ENCODE measurements around the gene PPFIBP2. TPM values are rescaled to one million over a fixed set of nuclear protein-coding genes. Genes with fewer than 3 reads are reported as not detected.

Gene PPFIBP2
- total and polyA plus RNA-seq, 2 of the 13 experiments (the other 11 are each of a cell fraction or from before 2014, with no cell fraction given) = 15.0 to 52.5 TPM

DNA sequence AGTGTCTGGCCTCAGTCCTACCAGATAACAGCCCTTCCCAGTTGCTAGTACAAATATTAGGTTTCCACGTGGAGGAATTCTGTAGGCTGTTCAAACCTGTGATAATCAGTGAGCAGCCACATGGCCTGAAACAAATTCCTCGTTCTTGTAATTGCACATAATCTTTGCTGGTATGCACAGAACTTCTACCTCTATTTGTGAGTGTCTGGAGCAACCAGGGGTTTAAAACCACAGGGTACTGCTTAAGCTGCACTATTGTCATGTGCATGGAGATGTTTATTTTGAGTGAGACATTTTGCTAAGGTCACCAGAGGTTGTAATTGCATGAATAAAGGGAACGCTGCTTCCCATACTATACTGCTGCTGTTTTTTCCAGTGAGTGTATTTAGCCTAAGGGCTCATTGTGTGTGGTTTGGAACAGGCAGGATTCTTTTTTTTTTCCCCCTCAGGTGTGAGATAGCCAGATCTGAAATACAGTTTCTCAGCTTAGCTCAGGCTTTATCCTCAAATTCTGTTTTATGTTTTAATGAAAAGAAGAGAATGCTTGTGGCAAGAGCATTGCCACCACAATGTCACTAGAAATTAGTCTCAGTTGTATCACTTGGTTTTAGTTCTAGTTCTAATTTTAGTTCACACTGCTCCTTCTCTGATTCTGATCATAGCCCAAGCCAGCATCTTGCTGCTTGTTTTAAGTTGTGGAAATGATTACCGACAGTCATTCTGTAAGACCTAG lies 99.0 kb downstream of the PPFIBP2 start (continued):
- TF ChIP-seq, protein P1, sequence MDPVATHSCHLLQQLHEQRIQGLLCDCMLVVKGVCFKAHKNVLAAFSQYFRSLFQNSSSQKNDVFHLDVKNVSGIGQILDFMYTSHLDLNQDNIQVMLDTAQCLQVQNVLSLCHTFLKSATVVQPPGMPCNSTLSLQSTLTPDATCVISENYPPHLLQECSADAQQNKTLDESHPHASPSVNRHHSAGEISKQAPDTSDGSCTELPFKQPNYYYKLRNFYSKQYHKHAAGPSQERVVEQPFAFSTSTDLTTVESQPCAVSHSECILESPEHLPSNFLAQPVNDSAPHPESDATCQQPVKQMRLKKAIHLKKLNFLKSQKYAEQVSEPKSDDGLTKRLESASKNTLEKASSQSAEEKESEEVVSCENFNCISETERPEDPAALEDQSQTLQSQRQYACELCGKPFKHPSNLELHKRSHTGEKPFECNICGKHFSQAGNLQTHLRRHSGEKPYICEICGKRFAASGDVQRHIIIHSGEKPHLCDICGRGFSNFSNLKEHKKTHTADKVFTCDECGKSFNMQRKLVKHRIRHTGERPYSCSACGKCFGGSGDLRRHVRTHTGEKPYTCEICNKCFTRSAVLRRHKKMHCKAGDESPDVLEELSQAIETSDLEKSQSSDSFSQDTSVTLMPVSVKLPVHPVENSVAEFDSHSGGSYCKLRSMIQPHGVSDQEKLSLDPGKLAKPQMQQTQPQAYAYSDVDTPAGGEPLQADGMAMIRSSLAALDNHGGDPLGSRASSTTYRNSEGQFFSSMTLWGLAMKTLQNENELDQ (CRISPR knock-in tag; IDR thresholded peaks at IDR 0.05; ENCODE audit: borderline replicate concordance) = no peak
- TF ChIP-seq NFATC3 (CRISPR knock-in tag; IDR thresholded peaks at IDR 0.05) (no peak), ZNF569 (CRISPR knock-in tag; IDR thresholded peaks at IDR 0.05; ENCODE audit: borderline replicate concordance) (no peak), ATF7-NPFF (CRISPR knock-in tag; IDR thresholded peaks at IDR 0.05; ENCODE audit: low read depth) (no peak), HMG20B (CRISPR knock-in tag; conservative IDR thresholded peaks at IDR 0.05) (no peak), SOX13 (IDR thresholded peaks at IDR 0.05) (no peak), SOX13 (CRISPR knock-in tag; conservative IDR thresholded peaks at IDR 0.05 in 1 of 2, IDR thresholded peaks at IDR 0.05 in 1 of 2) (peak in 1 of 2 experiments; percentile 78; a peak in 2 of 4 replicates), RAD51 (IDR thresholded peaks at IDR 0.05; ENCODE audit: borderline replicate concordance) (no peak), RARG (CRISPR knock-in tag; IDR thresholded peaks at IDR 0.05; ENCODE audit: low read depth) (no peak), YEATS2 (CRISPR knock-in tag; IDR thresholded peaks at IDR 0.05; ENCODE audit: borderline replicate concordance) (no peak), ZNF367 (CRISPR knock-in tag; IDR thresholded peaks at IDR 0.05; ENCODE audit: borderline replicate concordance) (no peak), FIP1L1 (IDR thresholded peaks at IDR 0.05; ENCODE audit: borderline replicate concordance, insufficient read depth, low read depth, low read length) (no peak), ONECUT2 (CRISPR knock-in tag; IDR thresholded peaks at IDR 0.05) (no peak), CHCHD3 (CRISPR knock-in tag; IDR thresholded peaks at IDR 0.05) (no peak), IKZF1 (IDR thresholded peaks at IDR 0.05) (no peak), YY1 (IDR thresholded peaks at IDR 0.05; ENCODE audit: insufficient read depth, insufficient replicate concordance, low read depth, low read length) (no peak), CC2D1A (CRISPR knock-in tag; IDR thresholded peaks at IDR 0.05) (no peak), ZNF629 (CRISPR knock-in tag; conservative IDR thresholded peaks at IDR 0.05) (no peak), HES4 (CRISPR knock-in tag; IDR thresholded peaks at IDR 0.05; ENCODE audit: borderline replicate concordance) (no peak), RFXANK (CRISPR knock-in tag; IDR thresholded peaks at IDR 0.05) (no peak)
- TF ChIP-seq, protein P2, sequence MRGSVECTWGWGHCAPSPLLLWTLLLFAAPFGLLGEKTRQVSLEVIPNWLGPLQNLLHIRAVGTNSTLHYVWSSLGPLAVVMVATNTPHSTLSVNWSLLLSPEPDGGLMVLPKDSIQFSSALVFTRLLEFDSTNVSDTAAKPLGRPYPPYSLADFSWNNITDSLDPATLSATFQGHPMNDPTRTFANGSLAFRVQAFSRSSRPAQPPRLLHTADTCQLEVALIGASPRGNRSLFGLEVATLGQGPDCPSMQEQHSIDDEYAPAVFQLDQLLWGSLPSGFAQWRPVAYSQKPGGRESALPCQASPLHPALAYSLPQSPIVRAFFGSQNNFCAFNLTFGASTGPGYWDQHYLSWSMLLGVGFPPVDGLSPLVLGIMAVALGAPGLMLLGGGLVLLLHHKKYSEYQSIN (CRISPR knock-in tag; IDR thresholded peaks at IDR 0.05; ENCODE audit: borderline replicate concordance) = no peak
- TF ChIP-seq, protein P3, sequence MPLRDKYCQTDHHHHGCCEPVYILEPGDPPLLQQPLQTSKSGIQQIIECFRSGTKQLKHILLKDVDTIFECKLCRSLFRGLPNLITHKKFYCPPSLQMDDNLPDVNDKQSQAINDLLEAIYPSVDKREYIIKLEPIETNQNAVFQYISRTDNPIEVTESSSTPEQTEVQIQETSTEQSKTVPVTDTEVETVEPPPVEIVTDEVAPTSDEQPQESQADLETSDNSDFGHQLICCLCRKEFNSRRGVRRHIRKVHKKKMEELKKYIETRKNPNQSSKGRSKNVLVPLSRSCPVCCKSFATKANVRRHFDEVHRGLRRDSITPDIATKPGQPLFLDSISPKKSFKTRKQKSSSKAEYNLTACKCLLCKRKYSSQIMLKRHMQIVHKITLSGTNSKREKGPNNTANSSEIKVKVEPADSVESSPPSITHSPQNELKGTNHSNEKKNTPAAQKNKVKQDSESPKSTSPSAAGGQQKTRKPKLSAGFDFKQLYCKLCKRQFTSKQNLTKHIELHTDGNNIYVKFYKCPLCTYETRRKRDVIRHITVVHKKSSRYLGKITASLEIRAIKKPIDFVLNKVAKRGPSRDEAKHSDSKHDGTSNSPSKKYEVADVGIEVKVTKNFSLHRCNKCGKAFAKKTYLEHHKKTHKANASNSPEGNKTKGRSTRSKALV (CRISPR knock-in tag; IDR thresholded peaks at IDR 0.05) = no peak
- TF ChIP-seq, protein P4, sequence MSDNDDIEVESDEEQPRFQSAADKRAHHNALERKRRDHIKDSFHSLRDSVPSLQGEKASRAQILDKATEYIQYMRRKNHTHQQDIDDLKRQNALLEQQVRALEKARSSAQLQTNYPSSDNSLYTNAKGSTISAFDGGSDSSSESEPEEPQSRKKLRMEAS (IDR thresholded peaks at IDR 0.05) = peak; percentile 82
- TF ChIP-seq, protein P5, sequence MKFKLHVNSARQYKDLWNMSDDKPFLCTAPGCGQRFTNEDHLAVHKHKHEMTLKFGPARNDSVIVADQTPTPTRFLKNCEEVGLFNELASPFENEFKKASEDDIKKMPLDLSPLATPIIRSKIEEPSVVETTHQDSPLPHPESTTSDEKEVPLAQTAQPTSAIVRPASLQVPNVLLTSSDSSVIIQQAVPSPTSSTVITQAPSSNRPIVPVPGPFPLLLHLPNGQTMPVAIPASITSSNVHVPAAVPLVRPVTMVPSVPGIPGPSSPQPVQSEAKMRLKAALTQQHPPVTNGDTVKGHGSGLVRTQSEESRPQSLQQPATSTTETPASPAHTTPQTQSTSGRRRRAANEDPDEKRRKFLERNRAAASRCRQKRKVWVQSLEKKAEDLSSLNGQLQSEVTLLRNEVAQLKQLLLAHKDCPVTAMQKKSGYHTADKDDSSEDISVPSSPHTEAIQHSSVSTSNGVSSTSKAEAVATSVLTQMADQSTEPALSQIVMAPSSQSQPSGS (CRISPR knock-in tag; IDR thresholded peaks at IDR 0.05) = no peak
